Measurements from ENCODE around the gene PLB1.
A peak's percentile ranks its signal among the peaks of the same experiment; 100 is the strongest.

The PLB1 gene

DNA sequence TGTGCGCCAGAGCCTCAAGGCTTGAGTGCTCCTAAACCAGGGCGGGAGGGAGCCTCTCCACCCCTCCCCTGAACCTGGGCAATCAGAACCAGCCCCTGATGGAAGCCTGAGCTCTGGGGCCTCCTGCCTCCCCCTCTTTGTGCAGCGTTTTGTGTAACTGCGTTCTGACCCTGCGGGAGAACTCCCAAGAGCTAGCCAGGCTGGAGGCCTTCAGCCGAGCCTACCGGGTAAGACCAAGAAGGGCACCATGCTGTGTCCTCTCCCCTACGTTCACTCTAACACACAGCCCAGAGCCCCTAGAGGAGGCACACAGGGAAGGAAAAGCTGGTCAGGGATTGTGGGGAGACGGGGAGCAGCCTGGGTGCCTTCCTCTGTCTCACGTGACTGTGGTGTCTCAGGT lies 108.0 kb downstream of the PLB1 start:
- no peak for TF ChIP-seq CTCF (conservative IDR thresholded peaks at IDR 0.05)
- peak overlapping the region; percentile 98 for H3K27ac ChIP-seq

DNA sequence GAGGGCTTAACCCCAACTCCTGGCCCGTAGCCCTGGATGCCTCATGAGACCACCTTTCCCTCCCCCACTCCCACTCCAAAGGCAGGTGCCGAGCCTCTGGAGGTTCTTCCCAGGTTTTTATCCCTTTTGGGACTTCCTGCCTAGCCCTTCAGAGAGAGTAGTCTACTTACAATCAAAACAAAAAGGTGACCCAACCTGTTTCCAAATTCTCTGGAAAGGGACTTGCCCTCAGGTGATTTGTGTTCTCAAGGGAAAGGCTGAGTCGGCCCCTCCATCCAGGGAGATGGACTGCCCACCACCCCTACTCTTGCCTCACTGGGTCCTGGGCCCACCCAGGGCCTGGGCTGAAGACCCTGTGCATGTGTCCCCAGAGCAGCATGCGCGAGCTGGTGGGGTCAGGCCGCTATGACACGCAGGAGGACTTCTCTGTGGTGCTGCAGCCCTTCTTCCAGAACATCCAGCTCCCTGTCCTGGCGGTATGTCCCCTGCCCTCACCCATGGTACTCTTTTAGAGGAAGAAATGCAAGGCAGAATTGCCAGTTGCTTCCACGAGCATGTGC lies 108.5 kb downstream of the PLB1 start:
- H3K27ac ChIP-seq: peak overlapping the region; percentile 98
- TF ChIP-seq CTCF (conservative IDR thresholded peaks at IDR 0.05): no peak

- no peak for TF ChIP-seq CTCF (conservative IDR thresholded peaks at IDR 0.05)
- H3K27ac ChIP-seq: no peak overlapping the region
Measured at GRCh38 chr2:28606986-28607441, 111.2 kb downstream of the PLB1 start.

GRCh38 chr2:28607730-28608499 lies 112.1 kb downstream of the PLB1 start:
- no peak overlapping the region for H3K27ac ChIP-seq
- no peak for TF ChIP-seq CTCF (conservative IDR thresholded peaks at IDR 0.05)

GRCh38 chr2:28608500-28609424 lies 112.9 kb downstream of the PLB1 start:
- H3K27ac ChIP-seq: no peak overlapping the region
- TF ChIP-seq CTCF (conservative IDR thresholded peaks at IDR 0.05): no peak

- H3K27ac ChIP-seq: peak overlapping the region; percentile 53
- TF ChIP-seq CTCF (conservative IDR thresholded peaks at IDR 0.05): no peak
Measured at GRCh38 chr2:28610583-28611201, 114.8 kb downstream of the PLB1 start.

Data from VCaP (cell line).